HG02840 (cell line): ENCODE measurements around the gene NOL4L.

Experiments
- ATAC-seq: cut with Tn5 transposase; IDR thresholded peaks from one replicate; pipeline ENCODE4 v1.9.1; 2021; ENCODE audit warnings: mild to moderate bottlenecking, moderate library complexity, moderate number of reproducible peaks; ENCODE audit not compliant: unreplicated experiment, low FRiP score

Gene NOL4L

GRCh38 chr20:32450484-32451061 lies 134.6 kb downstream of the NOL4L start:
- no peak for ATAC-seq

DNA sequence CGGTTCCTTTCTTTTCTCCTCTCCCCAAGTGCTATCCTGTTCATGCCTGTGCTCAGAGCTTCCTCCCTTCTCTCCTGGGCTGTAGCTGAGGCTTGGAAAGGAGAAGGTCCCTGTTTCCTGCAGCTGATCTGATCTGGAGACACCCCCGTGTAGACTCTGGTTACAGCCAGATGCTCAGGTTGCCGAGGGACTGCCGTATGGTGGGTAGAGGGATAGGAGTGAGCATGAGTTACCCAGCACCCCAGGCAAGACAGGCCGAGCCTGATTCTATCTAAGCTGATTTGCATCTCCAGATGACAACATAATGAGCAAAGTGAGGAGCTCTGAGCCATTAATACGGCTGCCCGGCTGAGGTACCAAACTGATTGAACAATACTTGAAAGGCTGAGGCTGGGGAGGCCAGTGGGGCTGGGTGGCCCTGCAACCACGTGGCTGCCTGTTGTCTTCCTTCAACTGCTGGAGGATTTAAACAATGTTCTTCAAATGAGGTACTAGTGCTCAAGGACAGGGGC lies 135.2 kb downstream of the NOL4L start:
- no peak for ATAC-seq

- no peak for ATAC-seq
These were observed 135.9 kb downstream of the NOL4L start for GRCh38 chr20:32449057-32449889.

DNA sequence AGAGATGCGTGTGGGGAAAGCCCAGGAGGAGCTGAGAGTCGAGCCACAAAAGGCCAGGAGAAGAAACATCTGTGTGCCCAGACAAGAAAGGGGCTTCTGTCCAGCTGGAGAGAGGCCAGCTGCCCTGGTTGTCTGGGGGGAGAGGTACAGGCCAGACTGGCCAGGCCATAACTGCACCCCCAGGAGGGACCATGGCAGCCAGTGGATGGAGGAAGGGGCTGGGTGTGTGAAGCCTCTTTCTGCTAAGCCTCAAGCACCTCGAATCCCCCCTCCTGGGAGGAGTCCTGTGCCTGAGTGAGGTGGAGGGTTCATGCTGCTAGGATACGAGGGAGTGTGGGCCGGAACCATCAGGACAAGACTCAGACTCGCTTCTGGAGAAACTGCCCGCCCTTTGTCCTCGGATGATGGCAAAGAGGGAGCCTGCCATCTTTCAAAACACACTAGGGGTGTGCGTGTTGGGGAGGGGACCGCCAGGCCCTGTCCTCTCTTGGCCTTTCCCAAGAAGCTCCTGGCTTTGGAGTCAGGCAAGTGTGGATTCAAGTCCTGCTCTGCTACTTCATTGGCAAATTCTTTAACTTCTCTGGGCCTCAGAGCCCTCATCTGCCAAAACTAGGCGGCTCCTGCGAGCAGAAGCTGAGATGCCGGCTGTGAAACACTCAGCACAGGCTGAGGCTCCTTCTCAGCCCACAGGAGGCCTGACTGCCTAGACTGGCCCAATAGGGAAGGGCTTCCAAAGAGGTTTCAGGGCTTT lies 136.7 kb downstream of the NOL4L start:
- no peak for ATAC-seq

- no peak for ATAC-seq
These were observed 137.8 kb downstream of the NOL4L start for GRCh38 chr20:32447136-32448027.

DNA sequence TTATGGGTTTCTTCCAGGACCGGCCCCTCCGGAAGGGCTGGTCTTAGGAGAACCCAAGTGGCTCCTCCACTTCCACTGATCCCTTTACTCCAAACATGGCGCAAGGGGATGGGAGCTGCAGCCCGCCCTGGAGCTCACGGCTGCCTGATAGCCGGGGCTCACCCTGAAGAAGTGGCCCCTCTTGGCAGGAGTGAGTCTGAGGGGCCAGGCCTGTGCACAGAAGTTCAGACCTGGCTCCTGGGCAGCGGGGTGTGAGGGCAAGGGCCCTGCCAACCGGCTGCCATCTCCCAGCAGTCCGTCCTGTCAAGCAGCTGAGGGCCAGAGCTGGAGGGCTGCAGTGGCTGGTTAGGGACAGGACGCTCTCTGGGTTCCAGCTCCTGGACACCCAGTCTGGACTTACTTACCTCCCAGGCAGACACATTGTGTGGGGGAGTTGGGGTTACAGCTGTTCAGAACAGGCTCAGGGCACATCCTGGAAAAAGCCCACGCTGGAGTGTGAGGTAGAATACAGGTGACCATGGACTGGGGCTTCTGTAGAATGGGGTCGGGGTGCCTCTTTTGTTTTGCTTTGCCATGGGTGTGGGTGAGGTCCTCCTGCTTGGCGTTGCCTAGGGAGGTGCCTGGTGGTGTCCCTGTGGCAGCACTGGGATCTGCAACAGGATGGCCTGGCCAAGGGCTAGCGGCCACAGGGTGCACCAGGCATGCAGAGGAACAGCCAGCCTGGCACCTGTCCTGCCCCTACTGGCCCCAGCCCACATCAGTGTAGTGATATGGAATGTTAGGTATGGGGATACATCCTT lies 138.6 kb downstream of the NOL4L start:
- no peak for ATAC-seq

DNA sequence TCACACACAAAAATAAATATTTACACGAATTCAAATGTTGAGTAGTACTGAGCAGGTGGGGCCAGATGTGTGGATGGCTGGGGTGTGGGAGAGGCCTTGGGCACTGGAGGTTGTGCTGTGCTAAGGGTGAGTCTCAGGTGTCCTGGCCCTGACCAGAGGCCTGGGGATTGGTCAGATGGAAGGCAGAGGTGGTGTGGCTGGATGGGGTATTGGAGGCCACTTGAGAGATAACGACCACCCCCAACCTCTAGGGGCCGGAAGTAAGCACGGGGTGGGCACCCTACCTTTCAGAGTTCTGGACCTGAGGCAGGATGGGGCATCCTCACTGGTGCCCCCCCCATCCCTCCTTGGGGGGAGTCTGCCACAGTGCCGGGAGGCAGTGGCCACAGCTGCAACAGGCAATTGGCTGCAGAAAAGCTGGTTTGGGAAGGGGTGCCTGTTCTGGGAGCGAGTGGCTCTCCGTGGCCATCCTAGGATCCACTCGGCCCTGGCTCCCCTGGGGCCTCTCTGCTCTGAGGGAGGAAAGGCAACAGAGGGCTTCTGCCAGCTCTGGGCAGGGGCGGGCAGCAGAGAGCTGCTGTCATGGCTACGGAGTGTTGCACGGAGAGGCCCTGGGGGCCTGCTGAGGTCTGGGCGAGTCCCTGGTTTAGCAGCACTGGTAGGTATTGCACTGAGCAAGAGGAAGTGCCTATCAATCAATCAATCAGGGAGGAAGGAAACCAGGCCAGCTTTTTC lies 139.4 kb downstream of the NOL4L start:
- ATAC-seq: no peak

DNA sequence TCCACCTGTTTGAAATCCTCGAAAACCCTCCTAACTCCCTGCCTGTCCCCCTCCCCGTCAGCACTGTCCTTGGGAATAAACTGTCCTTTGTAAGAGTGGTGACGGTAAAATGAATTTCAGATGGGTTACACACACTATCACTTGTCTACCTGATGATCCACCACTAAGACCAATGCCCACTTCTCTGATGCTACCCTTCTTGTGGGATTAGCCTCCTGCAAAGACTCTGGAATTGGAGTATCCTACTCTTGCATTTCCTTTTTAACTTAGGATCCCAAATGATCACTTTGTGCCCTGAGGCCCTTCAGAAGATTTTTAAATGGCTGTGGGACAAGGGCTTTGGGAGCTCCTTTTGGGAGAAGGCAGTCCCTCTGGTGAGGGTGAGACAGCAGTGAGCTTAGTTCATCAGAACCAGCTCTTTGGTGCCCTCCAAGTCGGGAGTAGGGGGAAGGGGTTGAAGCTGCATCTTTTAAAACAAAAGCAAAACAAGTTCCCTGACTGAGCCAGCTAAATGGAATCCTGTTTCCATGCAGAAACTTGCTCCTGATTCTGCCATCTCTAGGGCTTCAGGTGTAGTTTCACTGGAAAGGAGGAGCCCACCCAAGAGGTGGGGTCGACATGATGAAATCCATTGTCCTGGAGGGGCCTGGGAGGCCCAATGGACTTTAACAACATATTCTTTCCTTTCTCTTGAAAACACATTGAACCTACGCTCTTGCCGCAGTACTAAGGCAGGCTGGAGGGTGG lies 140.5 kb downstream of the NOL4L start:
- ATAC-seq: no peak

- no peak for ATAC-seq
These were observed 141.7 kb downstream of the NOL4L start for GRCh38 chr20:32443386-32443974.

GRCh38 chr20:32442630-32443373 lies 142.3 kb downstream of the NOL4L start:
- ATAC-seq: no peak

DNA sequence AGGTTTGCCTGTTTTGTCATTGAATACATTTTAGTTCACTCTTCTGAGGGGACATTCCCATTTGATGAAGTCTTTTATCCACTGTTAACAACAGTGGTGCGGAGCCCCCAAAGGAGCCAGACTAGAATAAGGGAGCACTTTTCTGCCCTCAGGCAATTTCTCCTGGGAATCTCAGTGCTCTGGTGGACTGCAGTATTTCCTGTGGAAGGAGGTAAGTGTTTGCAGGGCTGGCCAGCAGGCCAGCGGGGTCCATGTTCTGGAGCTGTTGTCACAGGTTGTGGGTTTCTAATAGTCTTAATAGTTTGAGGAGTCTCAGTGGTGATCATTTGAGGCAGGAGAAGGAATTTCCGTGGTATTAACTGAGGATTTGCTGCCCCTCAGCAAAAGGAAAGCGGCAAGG lies 143.5 kb downstream of the NOL4L start:
- ATAC-seq: no peak

DNA sequence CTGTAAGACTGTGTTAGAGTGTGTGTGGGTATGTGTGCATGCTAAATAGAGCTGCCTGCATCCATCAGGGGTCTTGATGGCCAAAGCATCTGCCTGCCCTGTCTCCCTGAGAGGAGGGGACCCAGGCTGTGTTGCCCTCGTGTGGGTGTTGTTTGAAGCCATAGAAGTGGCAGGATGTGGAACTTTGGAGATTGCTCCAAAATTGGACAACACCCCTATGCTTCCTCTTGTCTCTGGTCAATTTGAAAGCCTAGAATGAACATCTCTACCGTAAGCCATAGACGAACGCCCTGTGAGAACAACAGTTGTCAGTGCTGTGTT lies 144.4 kb downstream of the NOL4L start:
- ATAC-seq: no peak

- ATAC-seq: no peak
These were observed 144.9 kb downstream of the NOL4L start for GRCh38 chr20:32440069-32440757.

- no peak for ATAC-seq
These were observed 145.9 kb downstream of the NOL4L start for GRCh38 chr20:32439132-32439829.

DNA sequence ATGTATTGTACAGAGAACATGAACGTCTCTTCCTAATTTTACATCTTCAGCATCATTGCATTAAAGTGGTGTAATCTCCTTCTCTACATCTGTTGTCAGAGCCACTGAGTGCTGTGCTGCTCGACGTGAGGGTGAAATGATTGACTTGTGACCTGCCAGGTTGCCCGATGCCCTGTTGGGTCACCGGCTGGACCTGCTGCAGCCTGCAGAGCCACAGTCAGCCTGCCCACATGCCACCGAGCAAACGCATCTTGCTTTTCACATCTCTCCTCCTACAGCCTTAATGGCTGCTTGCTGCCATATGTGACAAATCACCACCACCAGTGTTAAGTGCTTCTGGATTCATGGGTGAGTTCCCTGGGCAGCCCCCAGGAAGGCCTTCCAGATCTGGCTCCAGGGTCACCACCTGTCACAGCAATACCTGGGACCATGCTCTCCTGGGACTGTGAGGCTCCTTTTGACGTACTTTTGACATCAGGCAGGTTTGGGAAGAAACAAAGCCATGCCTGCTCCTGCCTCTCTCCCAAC lies 146.7 kb downstream of the NOL4L start:
- ATAC-seq: no peak
